H1 (cell line): ENCODE results near the gene SYTL5. TPM values are rescaled to one million over a fixed set of nuclear protein-coding genes. Genes with fewer than 3 reads are reported as not detected.

Experiments used
- ASH2L ChIP-seq: fragments of 200-600, 300-600 bp; sonication (generic); IDR thresholded peaks from one replicate; pipeline ENCODE4 v1.7.1; 2017; ENCODE audit warnings: low read length
- CHD1 ChIP-seq: IDR thresholded peaks from 2 replicates; pipeline ENCODE4 v1.6.1; 2012; ENCODE audit warnings: low read depth, low read length, improper control_type of control experiment
- CREB1 ChIP-seq: IDR thresholded peaks from 2 replicates; pipeline ENCODE4 v1.6.1; 2012; ENCODE audit warnings: inconsistent platforms
- CTCF ChIP-seq, 3 experiments: IDR thresholded peaks; 1 replicate in 2 of 3; 2 replicates in 1 of 3; pipeline versions ENCODE4 v1.5.1 to v1.6.1; 2011; ENCODE audit warnings: low read length in 3 of 3, mild to moderate bottlenecking in 3 of 3, inconsistent platforms in 2 of 3, low read depth in 1 of 3, moderate library complexity in 1 of 3; ENCODE audit not compliant: insufficient read depth in 1 of 3; ENCODE audit errors: control extremely low read depth in 1 of 3
- EP300 ChIP-seq, 2 experiments: IDR thresholded peaks; 1 replicate in 1 of 2; 2 replicates in 1 of 2; pipeline ENCODE4 v1.6.1; 2011 to 2012; ENCODE audit warnings: low read depth in 2 of 2, low read length in 2 of 2, mild to moderate bottlenecking in 2 of 2, borderline replicate concordance in 1 of 2, inconsistent platforms in 1 of 2, moderate library complexity in 1 of 2
- GTF2F1 ChIP-seq: IDR thresholded peaks from 2 replicates; pipeline ENCODE4 v1.6.1; 2012; ENCODE audit warnings: low read depth, low read length, improper control_type of control experiment, borderline replicate concordance
- PHF8 ChIP-seq: fragments of 200-600 bp; sonication (generic); conservative IDR thresholded peaks from 2 replicates; pipeline ENCODE4 v1.7.1; 2012; ENCODE audit warnings: low read depth, mild to moderate bottlenecking, inconsistent platforms, low read length, moderate library complexity
- polyA plus RNA-seq, 7 experiments: library from polyadenylated mRNA; depleted of rRNA in 3 of 7; stranded (reverse) in 5 of 7; unstranded in 2 of 7; fragments of >200 nt in 5 of 7; fragments of 200-250 nt in 2 of 7; gene quantifications; 1 replicate in 5 of 7; 2 replicates in 1 of 7; 4 replicates in 1 of 7; pipeline versions ENCODE4 v1.2.1 to v1.2.3, GENCODE V29; 2011 to 2013; ENCODE audit warnings: missing spikeins in 2 of 7, mixed read lengths in 2 of 7
- total RNA-seq: library from RNA; stranded (reverse); fragmentation: NEBNext Ultra II Directional; extraction: Animal tissue kit (Norgen Biotek cat#: 25700); gene quantifications from 2 replicates; pipeline ENCODE4 v1.2.1, GENCODE V29; 2021

The SYTL5 gene
- total and polyA plus RNA-seq, 2 of the 8 experiments (the other 6 are each of a cell fraction or from before 2014, with no cell fraction given) = 0.15 to 0.52 TPM

- TF ChIP-seq CTCF (IDR thresholded peaks at IDR 0.05; ENCODE audit: control extremely low read depth in 1 of 3, insufficient read depth in 1 of 3, low read depth in 1 of 3, low read length in 3 of 3) = no peak
- TF ChIP-seq ASH2L = no peak
- TF ChIP-seq CHD1 = no peak
- TF ChIP-seq CREB1 = no peak
- no peak for TF ChIP-seq GTF2F1
- TF ChIP-seq PHF8 = no peak
- TF ChIP-seq EP300 (IDR thresholded peaks at IDR 0.05; ENCODE audit: borderline replicate concordance in 1 of 2, low read depth in 2 of 2, low read length in 2 of 2) = no peak
- TF ChIP-seq, all 59 proteins: peak for 0
These were observed 19.5 kb upstream of the SYTL5 start (continued) for GRCh38 chrX:37986893-37987292.
